GM12872 (cell line): ENCODE data around the gene DHX15.

Experiments
- CTCF ChIP-seq: IDR thresholded peaks from 3 replicates; pipeline ENCODE4 v1.5.1; 2011; ENCODE audit warnings: low read depth, mild to moderate bottlenecking, low read length, moderate library complexity; ENCODE audit not compliant: insufficient read depth

DHX15 gene

GRCh38 chr4:24614881-24615280 lies 30.5 kb upstream of the DHX15 start:
- no peak for TF ChIP-seq CTCF

GRCh38 chr4:24613502-24613901 lies 29.1 kb upstream of the DHX15 start:
- TF ChIP-seq CTCF = no peak

GRCh38 chr4:24611575-24611974 lies 27.2 kb upstream of the DHX15 start:
- TF ChIP-seq CTCF = no peak

GRCh38 chr4:24607334-24607733 lies 23.0 kb upstream of the DHX15 start:
- no peak for TF ChIP-seq CTCF

GRCh38 chr4:24605216-24605615 lies 20.9 kb upstream of the DHX15 start:
- TF ChIP-seq CTCF = no peak

GRCh38 chr4:24604558-24605214 lies 20.3 kb upstream of the DHX15 start:
- TF ChIP-seq CTCF = no peak

- TF ChIP-seq CTCF = no peak
These were observed 19.0 kb upstream of the DHX15 start for GRCh38 chr4:24603343-24603742.
